H54 (cell line): ENCODE data around the gene CYP4F3.
"Not testable (repeated sequence)": the region's sequence is repeated elsewhere in the genome, so short reads cannot be mapped to it uniquely, and the experiment has no call there.

Experiments used
- DNase-seq: peaks from one replicate; pipeline ENCODE4 v3.0.0; 2011; ENCODE audit warnings: low spot score, mixed read lengths; ENCODE audit not compliant: insufficient read length
- FAIRE-seq: peaks from 3 replicates; lab custom pipeline; 2011; peaks lifted over from hg19 to GRCh38; lab: Jason Lieb, UNC
- POLR2A ChIP-seq: IDR thresholded peaks from 2 replicates; pipeline ENCODE4 v1.6.1; 2011; ENCODE audit warnings: low read depth, mild to moderate bottlenecking, low read length

CYP4F3 gene

GRCh38 chr19:15640294-15640903 is at the start of gene CYP4F3:
Gene CYP4F3, plus strand, starts transcription at chr19:15640897. Its CDS starts 519 bp downstream, at chr19:15641416.
- peak; percentile 89 for DNase-seq
- TF ChIP-seq POLR2A = no peak
- FAIRE-seq = peak; percentile 88

GRCh38 chr19:15591796-15592195 is 48.9 kb upstream of the CYP4F3 start:
- DNase-seq (no peak), FAIRE-seq (no peak)
- no peak for TF ChIP-seq POLR2A

GRCh38 chr19:15592506-15592905 is 48.2 kb upstream of the CYP4F3 start:
- DNase-seq, FAIRE-seq: not testable (repeated sequence)

GRCh38 chr19:15593766-15594165 is 46.9 kb upstream of the CYP4F3 start:
- DNase-seq, FAIRE-seq: not testable (repeated sequence)

GRCh38 chr19:15595069-15595468 is 45.6 kb upstream of the CYP4F3 start:
- FAIRE-seq = no peak
- DNase-seq = no peak
- no peak for TF ChIP-seq POLR2A

GRCh38 chr19:15607978-15608925 is 32.4 kb upstream of the CYP4F3 start:
- not testable (repeated sequence) for FAIRE-seq, DNase-seq

GRCh38 chr19:15609261-15609660 is 31.4 kb upstream of the CYP4F3 start:
- no peak for TF ChIP-seq POLR2A
- no peak for DNase-seq
- no peak for FAIRE-seq

GRCh38 chr19:15612342-15612741 is 28.4 kb upstream of the CYP4F3 start:
- FAIRE-seq (no peak), DNase-seq (no peak)
- no peak for TF ChIP-seq POLR2A

GRCh38 chr19:15613338-15613737 is 27.4 kb upstream of the CYP4F3 start:
- FAIRE-seq (no peak), DNase-seq (no peak)
- TF ChIP-seq POLR2A = no peak

- FAIRE-seq (no peak), DNase-seq (no peak)
- no peak for TF ChIP-seq POLR2A
Measured at GRCh38 chr19:15614507-15615379, 26.0 kb upstream of the CYP4F3 start, which contains the start of gene CYP4F8. Gene CYP4F8, plus strand, starts transcription at chr19:15615218. Its CDS starts 399 bp downstream, at chr19:15615617.

- no peak for TF ChIP-seq POLR2A
- FAIRE-seq = no peak
Measured at GRCh38 chr19:15615526-15615925, 25.2 kb upstream of the CYP4F3 start.

GRCh38 chr19:15616183-15616582 is 24.5 kb upstream of the CYP4F3 start:
- TF ChIP-seq POLR2A = no peak
- DNase-seq = no peak

More at GRCh38 chr19:15615526-15615925, 25.2 kb upstream of the CYP4F3 start:
- DNase-seq = no peak

GRCh38 chr19:15616627-15617270 is 23.9 kb upstream of the CYP4F3 start:
- no peak for TF ChIP-seq POLR2A
- no peak for DNase-seq
- no peak for FAIRE-seq

More at GRCh38 chr19:15616183-15616582, 24.5 kb upstream of the CYP4F3 start:
- no peak for FAIRE-seq

GRCh38 chr19:15618321-15618720 is 22.4 kb upstream of the CYP4F3 start:
- TF ChIP-seq POLR2A = no peak
- DNase-seq (no peak), FAIRE-seq (no peak)
